Measurements from ENCODE around the gene RTTN. TPM values are rescaled to one million over a fixed set of nuclear protein-coding genes. Genes with fewer than 3 reads are reported as not detected.

RTTN gene
- total and polyA plus RNA-seq, 10 of the 15 experiments (the other 5 are each of a cell fraction or from before 2014, with no cell fraction given) = 9.4 to 36.6 (median 15.7) TPM

DNA sequence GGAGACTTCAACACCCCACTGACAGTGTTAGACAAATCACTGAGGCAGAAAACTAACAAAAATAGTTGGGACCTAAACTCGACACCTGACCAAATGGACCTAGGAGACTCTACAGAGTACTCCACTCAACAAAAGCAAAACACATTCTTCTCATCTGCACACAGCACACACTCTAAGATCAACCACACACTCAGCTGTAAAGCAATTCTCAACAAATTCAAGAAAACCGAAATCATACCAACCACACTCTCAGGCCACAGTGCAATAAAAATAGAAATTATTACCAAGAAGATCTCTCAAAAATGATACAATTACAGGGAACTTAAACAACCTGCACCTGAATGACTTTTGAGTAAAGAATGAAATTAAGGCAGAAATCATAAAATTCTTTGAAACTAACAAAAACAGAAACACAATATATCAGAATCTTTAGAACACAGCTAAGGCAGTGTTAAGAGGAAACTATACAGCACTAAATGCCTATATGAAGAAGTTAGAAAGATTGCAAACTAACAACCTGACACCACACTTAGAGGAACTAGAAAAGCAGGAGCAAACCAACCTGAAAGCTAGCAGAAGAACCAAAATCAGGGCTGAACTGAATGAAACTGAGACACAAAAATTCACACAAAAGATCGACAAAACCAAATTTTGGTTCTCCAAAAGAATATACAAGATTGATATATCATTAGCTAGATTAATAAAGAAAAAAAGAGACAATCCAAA, 46.3 kb downstream of the RTTN start (continued):
- TF ChIP-seq, protein P1, sequence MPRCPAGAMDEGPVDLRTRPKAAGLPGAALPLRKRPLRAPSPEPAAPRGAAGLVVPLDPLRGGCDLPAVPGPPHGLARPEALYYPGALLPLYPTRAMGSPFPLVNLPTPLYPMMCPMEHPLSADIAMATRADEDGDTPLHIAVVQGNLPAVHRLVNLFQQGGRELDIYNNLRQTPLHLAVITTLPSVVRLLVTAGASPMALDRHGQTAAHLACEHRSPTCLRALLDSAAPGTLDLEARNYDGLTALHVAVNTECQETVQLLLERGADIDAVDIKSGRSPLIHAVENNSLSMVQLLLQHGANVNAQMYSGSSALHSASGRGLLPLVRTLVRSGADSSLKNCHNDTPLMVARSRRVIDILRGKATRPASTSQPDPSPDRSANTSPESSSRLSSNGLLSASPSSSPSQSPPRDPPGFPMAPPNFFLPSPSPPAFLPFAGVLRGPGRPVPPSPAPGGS (IDR thresholded peaks at IDR 0.05; ENCODE audit: borderline replicate concordance, insufficient read depth, low read depth, low read length, poor library complexity, severe bottlenecking) = no peak
- TF ChIP-seq, protein P2, sequence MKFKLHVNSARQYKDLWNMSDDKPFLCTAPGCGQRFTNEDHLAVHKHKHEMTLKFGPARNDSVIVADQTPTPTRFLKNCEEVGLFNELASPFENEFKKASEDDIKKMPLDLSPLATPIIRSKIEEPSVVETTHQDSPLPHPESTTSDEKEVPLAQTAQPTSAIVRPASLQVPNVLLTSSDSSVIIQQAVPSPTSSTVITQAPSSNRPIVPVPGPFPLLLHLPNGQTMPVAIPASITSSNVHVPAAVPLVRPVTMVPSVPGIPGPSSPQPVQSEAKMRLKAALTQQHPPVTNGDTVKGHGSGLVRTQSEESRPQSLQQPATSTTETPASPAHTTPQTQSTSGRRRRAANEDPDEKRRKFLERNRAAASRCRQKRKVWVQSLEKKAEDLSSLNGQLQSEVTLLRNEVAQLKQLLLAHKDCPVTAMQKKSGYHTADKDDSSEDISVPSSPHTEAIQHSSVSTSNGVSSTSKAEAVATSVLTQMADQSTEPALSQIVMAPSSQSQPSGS (IDR thresholded peaks at IDR 0.05; ENCODE audit: low read length) = peak; percentile 41; the same call in 1 of the 2 replicates
- 0 out of 4 replicates have a peak, but pooled peaks of 1 of the 2 experiments have one; percentile 22 for TF ChIP-seq CEBPB (IDR thresholded peaks at IDR 0.05; ENCODE audit: borderline replicate concordance in 1 of 2, low read depth in 2 of 2, low read length in 2 of 2)
- peak; percentile 26 for TF ChIP-seq MEF2B (IDR thresholded peaks at IDR 0.05; ENCODE audit: partially characterized antibody, poor library complexity, severe bottlenecking)
- no peak for TF ChIP-seq BRCA1 (IDR thresholded peaks at IDR 0.05; ENCODE audit: low read depth, low read length)
- peak in 1 of 2 experiments; percentile 29; a peak in 1 of 4 replicates for TF ChIP-seq IKZF2 (IDR thresholded peaks at IDR 0.05)
- TF ChIP-seq RUNX3 (IDR thresholded peaks at IDR 0.05; ENCODE audit: low read length) = peak; percentile 91
- no peak for TF ChIP-seq EP300 (IDR thresholded peaks at IDR 0.05; ENCODE audit: borderline replicate concordance in 1 of 2, control insufficient read depth in 1 of 2, low read depth in 2 of 2, low read length in 2 of 2)
- TF ChIP-seq NFIC (IDR thresholded peaks at IDR 0.05; ENCODE audit: low read depth, low read length) = peak; percentile 62
